SKM-1 treated with dmso at 0.1 percent for 144 hours (cell line): ENCODE data around the gene ROM1.
"Not testable (repeated sequence)": the region's sequence is repeated elsewhere in the genome, so short reads cannot be mapped to it uniquely, and the experiment has no call there.

Experiments used
- DNase-seq: peaks from one replicate; lab custom pipeline; 2025; ENCODE audit not compliant: unreplicated experiment; lab: John Stamatoyannopoulos, UW

Gene ROM1

DNA sequence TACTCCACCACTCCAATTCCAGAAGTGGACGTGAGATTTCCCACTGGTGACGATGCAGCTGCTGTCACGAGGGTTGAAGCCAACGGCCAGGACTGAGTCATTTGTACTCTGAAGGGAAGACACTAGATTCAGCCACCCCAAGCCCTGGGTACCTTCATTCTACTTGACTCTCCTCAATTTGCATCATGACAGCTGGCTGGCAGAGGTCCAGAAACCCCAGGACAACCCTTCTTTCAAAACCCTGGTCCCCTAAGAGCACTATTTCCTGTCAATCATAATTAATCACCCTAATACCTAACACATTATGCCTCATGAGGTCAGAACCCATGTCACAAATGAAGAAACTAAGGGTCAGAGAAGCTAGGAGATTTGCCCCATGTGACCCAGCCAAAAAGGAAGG, 5.3 kb upstream of the ROM1 start:
- no peak for DNase-seq

- DNase-seq = no peak
These were observed 4.3 kb upstream of the ROM1 start for GRCh38 chr11:62608776-62609175.

GRCh38 chr11:62610403-62610802, 2.7 kb upstream of the ROM1 start:
- DNase-seq = no peak

- no peak for DNase-seq
These were observed 2.0 kb upstream of the ROM1 start for GRCh38 chr11:62610814-62611704.

DNA sequence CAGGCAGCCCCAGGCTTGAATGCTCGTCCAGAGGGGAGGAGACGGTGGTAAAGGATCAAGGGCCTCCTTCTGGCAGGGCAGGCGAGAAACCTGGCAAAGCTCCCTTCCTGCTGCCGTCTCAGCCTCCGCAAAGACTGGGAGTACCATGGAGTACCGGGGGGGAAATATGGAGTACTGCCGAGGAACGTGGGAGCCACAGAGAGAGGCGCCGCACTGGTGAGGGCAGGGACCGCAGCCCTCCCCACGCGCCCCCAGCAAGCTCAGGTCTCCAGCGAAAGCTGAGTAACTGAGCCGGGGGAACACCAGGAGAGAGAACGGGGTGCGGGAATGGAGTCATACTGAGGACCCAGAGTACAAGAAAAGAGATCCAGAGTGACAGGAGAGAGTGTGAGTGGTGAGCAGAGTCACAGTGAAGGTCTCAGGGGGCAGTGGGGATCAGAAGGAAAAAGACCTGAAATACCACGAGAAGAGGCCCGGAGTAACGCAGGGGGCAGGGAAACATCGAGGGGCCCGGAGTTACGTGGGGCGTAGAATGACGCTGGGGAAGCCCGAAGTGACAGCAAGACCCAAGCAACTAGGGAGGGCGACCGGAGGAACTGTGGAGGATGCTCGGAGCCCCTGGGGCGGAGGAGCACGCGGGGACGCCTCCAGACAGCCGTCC, 1.2 kb upstream of the ROM1 start:
- DNase-seq = peak; percentile 55

GRCh38 chr11:62613291-62613778, 278 bp downstream of the ROM1 start:
- no peak for DNase-seq

DNA sequence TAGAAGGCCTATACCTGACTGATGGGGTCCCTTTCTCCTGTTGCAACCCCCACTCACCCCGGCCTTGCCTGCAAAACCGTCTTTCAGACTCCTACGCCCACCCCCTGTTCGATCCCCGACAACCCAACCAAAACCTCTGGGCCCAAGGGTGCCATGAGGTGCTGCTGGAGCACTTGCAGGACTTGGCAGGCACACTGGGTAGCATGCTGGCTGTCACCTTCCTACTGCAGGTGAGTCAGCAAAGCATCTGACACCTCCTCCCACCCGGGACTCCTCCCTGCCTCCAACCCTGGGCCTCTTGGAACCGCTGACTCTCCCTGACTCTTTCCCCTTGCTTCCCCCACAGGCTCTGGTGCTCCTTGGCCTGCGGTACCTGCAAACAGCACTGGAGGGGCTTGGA, 1.2 kb downstream of the ROM1 start:
- DNase-seq = no peak

DNA sequence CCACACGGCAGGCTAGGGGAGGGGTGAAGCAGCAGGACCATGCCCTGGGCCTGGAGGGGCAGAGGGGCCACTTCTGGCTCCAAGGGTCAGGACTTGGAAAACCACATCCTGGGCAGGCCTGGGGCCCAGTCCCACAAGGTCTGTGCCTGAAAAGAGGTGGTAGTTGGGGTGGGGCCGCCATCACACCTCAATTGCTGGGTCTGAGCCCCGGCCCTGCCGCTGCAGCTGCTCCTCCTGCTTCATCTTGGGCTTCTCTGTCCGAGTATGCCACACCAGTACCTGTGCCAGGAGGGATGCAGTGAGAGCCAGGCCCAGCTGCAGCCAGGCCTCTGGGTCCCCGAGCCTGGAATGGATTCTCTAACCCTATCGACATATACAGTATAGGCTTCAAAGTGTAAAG, 2.5 kb downstream of the ROM1 start:
- no peak for DNase-seq

DNA sequence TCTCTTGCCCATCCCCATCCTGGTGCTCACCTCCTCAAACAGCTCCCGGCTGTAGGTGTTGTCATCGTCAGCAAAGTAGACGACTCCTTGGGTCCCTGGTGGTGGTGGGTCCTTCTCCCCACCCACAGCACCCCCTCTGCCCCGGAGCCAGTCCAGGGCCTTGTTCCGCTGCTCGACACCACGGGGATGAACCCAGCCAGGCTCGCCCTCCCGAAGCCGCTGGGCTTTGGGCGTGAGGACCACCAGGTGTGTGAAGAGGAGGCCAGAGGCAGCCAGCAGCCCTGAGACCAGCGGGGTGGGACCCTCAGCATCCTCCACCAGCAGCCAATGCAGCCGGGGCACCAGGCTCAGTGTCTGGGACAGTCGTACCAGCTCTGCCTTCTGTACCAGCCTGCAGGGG, 3.9 kb downstream of the ROM1 start:
- DNase-seq = not testable (repeated sequence)

DNA sequence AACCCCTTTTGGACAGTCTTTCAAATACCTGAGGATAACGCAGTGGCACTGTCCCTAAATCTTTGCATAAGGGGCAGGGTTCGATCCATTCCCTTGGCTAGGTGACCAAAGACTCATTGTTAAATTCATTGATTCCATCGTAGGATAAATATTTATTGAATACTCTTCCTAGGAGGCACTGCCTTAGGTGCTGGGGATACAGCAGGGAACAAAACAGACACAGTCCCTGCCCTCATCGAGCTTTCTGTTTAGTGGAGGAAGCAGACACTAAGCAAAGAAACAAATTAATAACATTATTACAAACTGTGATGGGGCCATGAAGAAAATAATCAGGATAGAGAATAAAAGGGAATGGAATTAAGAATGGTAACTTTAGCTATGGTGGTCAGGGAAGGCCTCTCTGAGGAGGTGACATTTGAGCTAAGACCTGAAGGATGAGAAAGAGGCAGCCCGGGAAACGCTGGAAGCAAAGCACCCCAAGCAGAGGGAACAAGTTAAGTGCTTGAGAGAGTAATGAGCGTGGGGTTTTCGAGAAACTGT, 8.0 kb downstream of the ROM1 start:
- no peak for DNase-seq

DNA sequence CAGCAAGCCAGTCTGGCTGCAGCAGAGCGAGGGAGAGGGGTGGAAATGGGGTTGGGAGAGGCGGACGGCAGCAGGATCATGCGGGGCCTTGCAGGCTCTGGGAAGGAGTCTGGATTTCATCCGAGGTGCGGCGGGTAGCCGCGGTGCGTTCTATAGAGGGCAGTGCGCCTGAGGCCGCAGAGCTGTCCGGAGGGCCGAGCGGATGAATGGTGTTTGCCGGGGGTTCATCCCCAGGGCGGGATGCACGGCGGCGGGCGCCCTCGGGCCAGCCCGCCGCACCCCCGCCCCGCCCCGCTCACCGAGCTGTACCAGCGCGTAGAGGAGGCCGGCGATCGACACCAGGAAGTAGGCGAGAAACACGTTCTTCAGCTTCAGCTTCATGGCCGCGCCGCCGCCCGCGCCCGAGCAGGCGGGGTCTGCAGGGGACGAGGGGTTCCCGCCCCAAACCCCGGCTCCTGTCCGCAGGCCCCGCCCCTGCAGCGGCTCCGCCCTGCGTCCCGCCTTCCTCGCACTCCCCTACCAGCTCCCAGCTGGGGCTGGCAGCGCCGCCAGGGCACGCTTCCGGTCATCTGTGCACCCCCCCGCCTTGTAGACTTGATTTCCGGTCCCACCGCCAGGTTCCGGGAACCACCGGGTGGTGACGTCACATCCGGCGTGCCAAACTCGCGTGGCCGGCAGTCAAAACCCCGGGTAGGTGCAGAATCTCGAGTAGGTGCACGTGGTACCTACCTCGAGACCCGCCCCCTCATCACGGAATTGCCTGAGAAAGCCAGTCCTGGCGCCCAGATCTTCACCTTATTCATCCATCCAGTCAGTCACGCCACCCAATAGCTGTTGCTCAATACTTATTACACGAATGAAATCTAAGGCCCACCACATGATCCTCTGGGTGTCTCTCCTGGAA, 8.8 kb downstream of the ROM1 start, which contains the start of gene B3GAT3:
Gene B3GAT3, minus strand, starts transcription at position 420 of the 904 bp plus-strand sequence. Its CDS starts 39 bp downstream, at position 381.
- peak; percentile 96 for DNase-seq

DNA sequence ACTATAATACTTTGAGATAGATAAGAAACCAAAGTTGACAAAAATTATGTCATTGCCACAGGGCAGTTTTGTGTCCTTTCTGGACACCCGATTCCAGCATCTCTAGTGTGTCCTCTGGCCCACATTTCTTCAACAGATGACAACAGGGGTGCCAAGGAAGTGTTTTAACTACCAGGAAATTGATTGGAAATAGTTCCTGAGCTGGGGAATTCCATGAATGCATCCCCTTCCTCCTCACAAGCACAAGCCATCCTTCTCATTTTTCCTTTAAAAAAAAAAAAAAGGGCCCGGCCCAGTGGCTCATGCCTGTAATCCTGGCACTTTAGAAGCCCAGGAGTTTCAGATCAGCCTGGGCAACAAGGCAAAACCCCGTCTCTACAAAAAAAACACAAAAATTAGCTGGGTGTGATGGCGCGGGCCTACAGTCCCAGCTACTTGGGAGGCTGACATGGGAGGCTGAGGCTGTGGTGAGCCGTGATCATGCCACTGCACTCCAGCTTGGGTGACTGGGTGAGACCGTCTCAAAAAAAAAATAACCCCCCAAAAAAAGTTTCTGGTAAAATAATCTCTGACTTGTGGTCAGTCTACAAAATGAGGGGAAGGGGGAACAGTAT, 9.5 kb downstream of the ROM1 start:
- no peak for DNase-seq

DNA sequence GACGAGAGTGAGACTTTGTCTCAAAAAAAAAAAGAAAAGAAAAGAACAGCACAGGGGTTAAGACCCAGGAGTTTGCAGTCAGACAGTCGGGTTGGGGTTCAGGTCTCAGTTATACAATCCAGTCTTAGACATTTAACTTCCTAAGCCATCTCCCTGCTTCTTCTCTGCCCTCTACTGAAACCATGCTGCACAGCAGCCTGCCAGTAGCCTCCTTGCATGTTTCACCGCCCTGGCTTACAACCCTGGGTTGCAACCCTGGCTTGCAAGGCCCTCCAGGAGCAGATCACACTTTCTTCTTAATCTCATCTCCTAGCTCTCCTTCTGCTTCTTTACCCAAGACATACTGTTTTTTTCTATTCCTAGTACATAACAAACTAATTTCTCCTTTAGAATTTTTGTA, 14.7 kb downstream of the ROM1 start:
- DNase-seq = no peak

- no peak for DNase-seq
These were observed 19.4 kb downstream of the ROM1 start for GRCh38 chr11:62632492-62632891.

DNA sequence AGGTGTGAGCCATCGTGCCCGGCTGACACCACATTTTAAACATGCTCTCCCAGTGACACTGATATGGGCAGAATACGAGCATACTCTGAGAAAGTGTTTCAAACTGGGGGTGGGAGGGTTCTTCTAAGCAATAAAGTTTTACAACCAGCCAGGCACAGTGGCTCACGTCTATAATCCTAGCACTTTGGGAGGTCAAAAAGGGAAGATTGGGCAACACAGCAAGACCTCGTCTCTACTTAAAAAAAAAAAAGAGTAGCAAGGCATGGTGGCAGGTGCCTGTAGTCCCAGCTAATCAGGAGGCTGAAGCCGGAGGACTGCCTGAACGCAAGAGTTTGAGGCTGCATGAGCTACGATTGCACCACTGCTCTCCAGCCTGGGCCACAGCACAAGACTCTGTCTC, 31.2 kb downstream of the ROM1 start:
- no peak for DNase-seq

DNA sequence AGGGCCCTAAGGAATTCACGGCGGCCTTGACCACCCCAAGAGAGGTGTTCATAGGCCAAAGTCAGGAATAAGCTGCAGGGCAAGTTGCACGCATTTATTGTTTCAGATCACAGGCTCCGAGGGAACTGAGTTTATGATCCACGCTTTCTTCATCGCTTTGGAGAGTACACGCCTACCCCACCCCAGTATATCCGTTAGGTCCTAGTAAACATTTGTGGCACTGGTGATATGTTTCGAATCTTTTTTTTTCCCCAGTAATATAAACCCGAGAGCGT, 32.6 kb downstream of the ROM1 start:
- DNase-seq = no peak

DNA sequence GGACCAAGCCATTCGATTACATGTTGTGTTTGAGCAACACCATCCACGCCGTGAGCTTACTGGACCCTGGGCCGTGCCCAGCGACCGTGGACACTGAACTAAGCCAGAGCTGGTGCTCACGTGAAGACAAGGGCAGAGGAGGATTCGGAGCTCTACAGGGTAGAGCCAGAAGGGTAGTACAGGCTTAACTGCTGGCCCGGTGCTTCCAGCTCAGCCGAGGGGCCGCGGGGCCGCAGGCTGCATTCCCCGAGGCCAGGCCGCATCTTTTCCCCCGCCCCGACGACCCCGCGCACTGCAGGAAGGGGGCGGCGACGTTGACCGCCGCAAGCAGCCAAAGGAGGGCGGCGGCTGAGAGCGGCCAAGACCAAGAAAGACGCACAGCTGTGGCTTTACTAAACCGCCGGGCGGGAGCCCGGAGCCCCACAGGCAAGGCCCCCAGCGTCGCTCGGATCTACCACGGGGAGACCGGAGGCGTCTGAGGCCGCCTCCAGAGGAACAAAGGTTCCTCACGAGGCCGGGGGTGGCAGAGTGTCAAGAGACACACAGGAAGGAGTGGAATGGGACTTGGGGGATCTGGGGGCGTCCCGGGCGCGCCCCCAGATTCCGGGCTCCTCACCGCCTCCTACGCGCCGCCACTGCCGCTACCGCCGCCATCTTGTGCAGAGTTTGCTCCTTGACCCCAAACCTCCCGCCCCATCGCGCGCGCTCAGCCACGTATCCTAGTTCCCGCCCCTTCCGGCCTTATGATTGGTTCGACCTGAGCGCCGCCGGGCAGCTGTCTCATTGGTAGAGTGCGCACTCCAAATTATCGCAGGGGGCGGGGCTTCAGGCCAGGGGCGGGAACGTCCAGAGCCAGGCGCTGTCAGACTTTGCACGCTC, 33.1 kb downstream of the ROM1 start, which contains the start of gene GANAB:
Gene GANAB, minus strand, starts transcription at position 668 of the 879 bp plus-strand sequence. Its CDS starts 14 bp downstream, at position 654.
- peak; percentile 96 for DNase-seq

- no peak for DNase-seq
These were observed 34.0 kb downstream of the ROM1 start for GRCh38 chr11:62646825-62647608.

DNA sequence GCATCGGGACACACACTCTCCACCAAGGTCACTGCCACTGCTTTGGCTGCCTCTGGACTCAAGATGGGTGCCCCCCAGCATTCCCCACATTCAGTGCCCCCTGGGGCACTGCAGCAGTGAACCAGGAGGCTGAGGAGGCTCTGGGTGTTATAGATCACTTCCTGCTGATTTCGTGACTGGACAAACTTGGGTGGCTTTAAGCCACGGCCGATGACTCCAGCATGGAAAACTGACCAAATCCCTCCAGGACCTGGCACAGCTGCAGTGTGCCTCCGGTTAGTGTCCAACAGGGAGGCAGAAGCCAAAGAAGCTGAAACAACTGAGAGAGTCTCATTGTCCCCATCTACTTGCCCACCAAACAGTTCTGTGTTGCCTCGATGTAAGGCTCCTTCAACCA, 34.5 kb downstream of the ROM1 start:
- no peak for DNase-seq
